Osteoblast (primary cell): ENCODE data around the gene ARHGAP18. TPM values are rescaled to one million over a fixed set of nuclear protein-coding genes. Genes with fewer than 3 reads are reported as not detected.

Experiments
- DNase-seq: peaks from one replicate; pipeline ENCODE4 v3.0.0; 2011; ENCODE audit warnings: low spot score, mixed read lengths; ENCODE audit not compliant: insufficient read length; ENCODE audit errors: missing footprints
- H2AFZ ChIP-seq: 2 replicates; pipeline ENCODE4 v1.6.0; 2011; ENCODE audit warnings: mild to moderate bottlenecking, low read length
- H3K27ac ChIP-seq: 2 replicates; pipeline ENCODE4 v1.5.1; 2011; ENCODE audit warnings: mild to moderate bottlenecking, low read depth, low read length, moderate library complexity
- H3K27me3 ChIP-seq: 2 replicates; pipeline ENCODE4 v1.6.0; 2012; ENCODE audit warnings: mild to moderate bottlenecking, control low read depth, inconsistent platforms, low read length, moderate library complexity; ENCODE audit not compliant: insufficient read depth
- H3K36me3 ChIP-seq: 2 replicates; pipeline ENCODE4 v1.5.1; 2011; ENCODE audit warnings: mild to moderate bottlenecking, low read length, control low read depth, moderate library complexity; ENCODE audit not compliant: insufficient read depth
- H3K4me1 ChIP-seq: 2 replicates; pipeline ENCODE4 v1.5.1; 2011; ENCODE audit warnings: mild to moderate bottlenecking, low read length, control low read depth, moderate library complexity; ENCODE audit not compliant: insufficient read depth
- H3K4me2 ChIP-seq: 2 replicates; pipeline ENCODE4 v1.6.0; 2011; ENCODE audit warnings: mild to moderate bottlenecking, low read length; ENCODE audit not compliant: insufficient read depth
- H3K4me3 ChIP-seq: fragments of 200-600 bp; sonication (generic); 3 replicates; pipeline ENCODE4 v1.5.1; 2012; ENCODE audit warnings: mild to moderate bottlenecking, low read length, inconsistent platforms; ENCODE audit not compliant: insufficient read depth
- H3K79me2 ChIP-seq: 2 replicates; pipeline ENCODE4 v1.6.0; 2012; ENCODE audit warnings: mild to moderate bottlenecking, low read length, control low read depth, inconsistent platforms; ENCODE audit not compliant: insufficient read depth
- H3K9me3 ChIP-seq: 2 replicates; pipeline ENCODE4 v1.5.1; 2011; ENCODE audit warnings: low read depth, low read length, control low read depth
- H4K20me1 ChIP-seq: 2 replicates; pipeline ENCODE4 v1.6.0; 2012; ENCODE audit warnings: mild to moderate bottlenecking, low read length, control low read depth; ENCODE audit not compliant: insufficient read depth
- total RNA-seq: library from RNA; depleted of rRNA; stranded (reverse); fragments of >200 nt; gene quantifications from 2 replicates; pipeline ENCODE4 v1.2.3, GENCODE V29; 2012
- TF ChIP-seq, protein P1 (sequence below): IDR thresholded peaks from 2 replicates; pipeline ENCODE4 v1.5.1; 2011; ENCODE audit warnings: mild to moderate bottlenecking, low read depth, low read length, moderate library complexity; ENCODE audit errors: extremely low read depth

The ARHGAP18 gene
- total RNA-seq, 1 donor: 21.0 TPM

DNA sequence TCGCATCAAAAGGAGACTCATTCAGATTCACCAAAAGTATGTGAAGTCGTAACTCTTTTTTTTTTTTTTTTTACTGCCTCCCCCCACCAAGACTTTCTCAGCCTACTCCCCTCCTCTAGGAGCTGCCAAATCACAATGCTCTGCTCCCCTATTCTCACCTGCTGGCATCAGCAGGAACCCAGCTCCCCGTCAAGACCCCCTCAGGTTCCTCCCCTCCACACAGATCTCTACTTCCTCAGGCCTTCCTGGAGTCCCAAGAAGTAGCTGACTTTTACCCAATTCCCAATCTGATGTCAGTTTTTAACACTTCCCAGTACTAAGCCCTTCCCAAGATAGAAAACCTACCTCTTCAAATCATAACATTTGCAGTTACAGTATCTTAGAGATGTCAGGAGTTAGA is 39.3 kb downstream of the ARHGAP18 start:
- Histone ChIP-seq H3K27ac (no peak overlapping the region), H3K79me2 (peaks cover 71% of the 10 kb centered on the region), H4K20me1 (no peaks in the 10 kb centered on the region), H3K27me3 (no peaks in the 10 kb centered on the region), H3K36me3 (no peaks in the 10 kb centered on the region), H3K4me2 (no peak overlapping the region), H3K4me1 (peaks cover 49% of the 10 kb centered on the region), H3K9me3 (no peaks in the 10 kb centered on the region), H2AFZ (no peak overlapping the region), H3K4me3 (no peak overlapping the region)
- TF ChIP-seq, protein P1, sequence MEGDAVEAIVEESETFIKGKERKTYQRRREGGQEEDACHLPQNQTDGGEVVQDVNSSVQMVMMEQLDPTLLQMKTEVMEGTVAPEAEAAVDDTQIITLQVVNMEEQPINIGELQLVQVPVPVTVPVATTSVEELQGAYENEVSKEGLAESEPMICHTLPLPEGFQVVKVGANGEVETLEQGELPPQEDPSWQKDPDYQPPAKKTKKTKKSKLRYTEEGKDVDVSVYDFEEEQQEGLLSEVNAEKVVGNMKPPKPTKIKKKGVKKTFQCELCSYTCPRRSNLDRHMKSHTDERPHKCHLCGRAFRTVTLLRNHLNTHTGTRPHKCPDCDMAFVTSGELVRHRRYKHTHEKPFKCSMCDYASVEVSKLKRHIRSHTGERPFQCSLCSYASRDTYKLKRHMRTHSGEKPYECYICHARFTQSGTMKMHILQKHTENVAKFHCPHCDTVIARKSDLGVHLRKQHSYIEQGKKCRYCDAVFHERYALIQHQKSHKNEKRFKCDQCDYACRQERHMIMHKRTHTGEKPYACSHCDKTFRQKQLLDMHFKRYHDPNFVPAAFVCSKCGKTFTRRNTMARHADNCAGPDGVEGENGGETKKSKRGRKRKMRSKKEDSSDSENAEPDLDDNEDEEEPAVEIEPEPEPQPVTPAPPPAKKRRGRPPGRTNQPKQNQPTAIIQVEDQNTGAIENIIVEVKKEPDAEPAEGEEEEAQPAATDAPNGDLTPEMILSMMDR: no peak
- peak; percentile 19 for DNase-seq

DNA sequence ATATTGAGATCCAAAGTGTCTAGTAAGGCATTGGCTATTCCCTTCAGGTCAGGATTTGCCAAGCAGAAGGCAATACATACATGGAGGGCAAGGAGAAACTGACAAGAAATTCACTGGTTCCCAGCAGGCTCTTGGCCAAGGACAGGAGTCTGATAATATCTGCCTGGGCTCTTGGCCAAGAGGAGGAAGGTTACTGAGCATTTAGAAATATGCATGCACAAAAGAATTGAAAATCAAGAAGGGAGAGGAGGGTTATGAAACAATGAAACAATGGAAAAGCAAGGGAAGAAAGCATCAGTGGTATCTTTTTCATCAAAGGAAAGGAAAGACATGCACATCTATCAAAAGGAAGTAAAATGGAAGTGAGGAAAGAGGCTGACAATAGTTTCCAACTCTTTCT is 42.4 kb downstream of the ARHGAP18 start:
- Histone ChIP-seq H3K4me3 (no peak overlapping the region), H3K9me3 (no peaks in the 10 kb centered on the region), H3K4me1 (peaks cover 26% of the 10 kb centered on the region), H2AFZ (no peak overlapping the region), H3K4me2 (peak overlapping the region; percentile 39), H4K20me1 (no peaks in the 10 kb centered on the region), H3K27me3 (no peaks in the 10 kb centered on the region), H3K36me3 (no peaks in the 10 kb centered on the region), H3K79me2 (peaks cover 87% of the 10 kb centered on the region), H3K27ac (no peak overlapping the region)
- TF ChIP-seq, protein P1: no peak
- no peak for DNase-seq

GRCh38 chr6:129667034-129667433 is 42.9 kb downstream of the ARHGAP18 start:
- Histone ChIP-seq H2AFZ (no peak overlapping the region), H3K4me3 (no peak overlapping the region), H3K4me2 (peak overlapping the region; percentile 39), H3K27ac (no peak overlapping the region), H3K9me3 (no peaks in the 10 kb centered on the region), H3K79me2 (peaks cover 88% of the 10 kb centered on the region), H3K27me3 (no peaks in the 10 kb centered on the region), H4K20me1 (no peaks in the 10 kb centered on the region), H3K36me3 (no peaks in the 10 kb centered on the region), H3K4me1 (peaks cover 20% of the 10 kb centered on the region)
- no peak for DNase-seq
- TF ChIP-seq, protein P1: peak; percentile 24

DNA sequence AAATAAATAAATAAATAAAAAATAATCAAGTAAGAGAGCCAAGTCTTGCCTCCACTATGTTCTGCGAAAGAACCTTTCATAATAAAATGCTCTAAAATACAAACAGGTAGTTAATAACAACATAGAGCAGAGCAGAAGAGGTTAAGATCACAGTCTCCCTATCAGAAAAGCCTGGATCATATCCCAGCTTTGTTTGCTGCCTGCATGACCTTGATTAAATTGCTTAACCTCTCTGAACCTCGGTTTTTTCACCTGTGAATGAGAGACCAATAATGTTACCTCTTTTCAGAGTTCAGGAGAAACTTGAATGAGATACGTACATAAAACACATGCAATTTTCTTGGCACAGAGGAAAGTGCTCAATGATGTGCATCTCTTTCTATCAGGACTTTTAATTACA is 44.4 kb downstream of the ARHGAP18 start:
- TF ChIP-seq, protein P1: no peak
- Histone ChIP-seq H3K4me3 (no peak overlapping the region), H3K27me3 (no peaks in the 10 kb centered on the region), H3K36me3 (no peaks in the 10 kb centered on the region), H3K4me1 (peaks cover 14% of the 10 kb centered on the region), H3K27ac (no peak overlapping the region), H2AFZ (no peak overlapping the region), H3K79me2 (peaks cover 86% of the 10 kb centered on the region), H3K9me3 (no peaks in the 10 kb centered on the region), H4K20me1 (no peaks in the 10 kb centered on the region), H3K4me2 (no peak overlapping the region)
- no peak for DNase-seq
